Tibial artery (tissue), 4 donors: Measurements from ENCODE around the gene NTN5.

Experiments
- DNase-seq, 2 donors: peaks; one replicate each; pipeline ENCODE4 v3.0.0-alpha.2; 2019
- H3K27ac ChIP-seq, 2 donors: fragments of 200-600 bp; sonication (generic) in 1 of 2; 1 replicate in 1 of 2; 2 replicates in 1 of 2; pipeline ENCODE4 v1.5.1; 2018 to 2019; ENCODE audit warnings: mild to moderate bottlenecking in 1 of 2
- H3K27me3 ChIP-seq, 2 donors: fragments of 200-600 bp; sonication (generic) in 1 of 2; one replicate each; pipeline versions ENCODE4 v1.5.1 to v1.6.0; 2016 to 2019
- H3K36me3 ChIP-seq, 3 donors: fragments of 200-600 bp; sonication (generic) in 2 of 3; one replicate each; pipeline ENCODE4 v1.5.1; 2016 to 2019; ENCODE audit warnings: mild to moderate bottlenecking in 2 of 3
- H3K4me1 ChIP-seq, 4 donors: fragments of 200-600 bp; sonication (generic) in 2 of 4; 1 replicate in 3 of 4; 2 replicates in 1 of 4; pipeline ENCODE4 v1.5.1; 2016 to 2019
- H3K4me3 ChIP-seq, 2 donors: fragments of 200-600 bp; sonication (generic) in 1 of 2; 1 replicate in 1 of 2; 2 replicates in 1 of 2; pipeline ENCODE4 v1.5.1; 2018 to 2019; ENCODE audit warnings: mild to moderate bottlenecking in 2 of 2
- H3K9me3 ChIP-seq, 3 donors: fragments of 200-600 bp; sonication (generic) in 1 of 3; one replicate each; pipeline ENCODE4 v1.5.1; 2016 to 2019
- CTCF ChIP-seq, 2 experiments: fragments of 200-600 bp in 1 of 2; fragments of 450-650 bp in 1 of 2; IDR thresholded peaks; one replicate each; pipeline ENCODE4 v1.5.1; 2017 to 2019; ENCODE audit warnings: antibody characterized with exemption in 2 of 2, mild to moderate bottlenecking in 1 of 2, moderate library complexity in 1 of 2
- intact Hi-C: fragments of 100-400 bp; cut with DNase I; formaldehyde crosslinking; loops from one replicate; pipeline ENCODE4 v1.15.0; 2023; ENCODE audit warnings: low total_unique reads

The NTN5 gene

GRCh38 chr19:48631225-48631624 lies 41.6 kb downstream of the NTN5 start:
- Histone ChIP-seq H3K9me3 (no peaks in the 10 kb centered on the region), H3K27me3 (no peaks in the 10 kb centered on the region), H3K4me1 (peaks cover 0 to 49% (median 36%) of the 10 kb centered on the region in 4 donors), H3K4me3 (no peak overlapping the region), H3K27ac (peak overlapping the region in 1 of 2 donors; percentile 5), H3K36me3 (peaks cover 0 to 61% (median 1%) of the 10 kb centered on the region in 3 donors)
- no peak for DNase-seq
- no peak for TF ChIP-seq CTCF (IDR thresholded peaks at IDR 0.05)
- intact Hi-C loops: no loop called here

- Histone ChIP-seq H3K9me3 (no peaks in the 10 kb centered on the region), H3K4me3 (no peak overlapping the region), H3K27ac (peak overlapping the region; percentile 5 to 35), H3K4me1 (peaks cover 0 to 46% (median 33%) of the 10 kb centered on the region in 4 donors), H3K27me3 (no peaks in the 10 kb centered on the region), H3K36me3 (peaks cover 0 to 69% (median 7%) of the 10 kb centered on the region in 3 donors)
- no peak for TF ChIP-seq CTCF (IDR thresholded peaks at IDR 0.05)
- peak; percentile 74 to 81 for DNase-seq
- intact Hi-C loops: no loop called here
Observed at GRCh38 chr19:48630296-48631063, 42.3 kb downstream of the NTN5 start.

- DNase-seq: peak in 1 of 2 donors; percentile 77
- H3K4me1 ChIP-seq: peaks cover 0 to 48% (median 34%) of the 10 kb centered on the region in 4 donors
- H3K4me3 ChIP-seq: no peak overlapping the region
- no peaks in the 10 kb centered on the region for H3K27me3 ChIP-seq
- TF ChIP-seq CTCF (IDR thresholded peaks at IDR 0.05): no peak
- no peaks in the 10 kb centered on the region for H3K9me3 ChIP-seq
- peak overlapping the region; percentile 5 to 35 for H3K27ac ChIP-seq
- intact Hi-C loops: no loop called here
- H3K36me3 ChIP-seq: peaks cover 0 to 69% (median 7%) of the 10 kb centered on the region in 3 donors
Observed at GRCh38 chr19:48629599-48630295, 43.1 kb downstream of the NTN5 start.

GRCh38 chr19:48629297-48629598 lies 43.6 kb downstream of the NTN5 start:
- Histone ChIP-seq H3K9me3 (no peaks in the 10 kb centered on the region), H3K27ac (peak overlapping the region in 1 of 2 donors; percentile 5), H3K4me3 (no peak overlapping the region), H3K4me1 (peaks cover 0 to 50% (median 35%) of the 10 kb centered on the region in 4 donors), H3K36me3 (peaks cover 0 to 69% (median 7%) of the 10 kb centered on the region in 3 donors), H3K27me3 (no peaks in the 10 kb centered on the region)
- intact Hi-C loops: no loop called here
- DNase-seq: peak in 1 of 2 donors; percentile 68
- no peak for TF ChIP-seq CTCF (IDR thresholded peaks at IDR 0.05)

GRCh38 chr19:48628486-48629296 lies 44.1 kb downstream of the NTN5 start:
- Histone ChIP-seq H3K4me3 (no peak overlapping the region), H3K27me3 (no peaks in the 10 kb centered on the region), H3K27ac (no peak overlapping the region), H3K9me3 (no peaks in the 10 kb centered on the region), H3K4me1 (peaks cover 0 to 48% (median 31%) of the 10 kb centered on the region in 4 donors), H3K36me3 (peaks cover 0 to 69% (median 7%) of the 10 kb centered on the region in 3 donors)
- no peak for TF ChIP-seq CTCF (IDR thresholded peaks at IDR 0.05)
- peak in 1 of 2 donors; percentile 74 for DNase-seq
- intact Hi-C loops: no loop called here
